KG1 (cell line): ENCODE data around the gene TBC1D13.
"Not testable (repeated sequence)": the region's sequence is repeated elsewhere in the genome, so short reads cannot be mapped to it uniquely, and the experiment has no call there.

Source experiments
- DNase-seq: peaks from one replicate; lab custom pipeline; 2025; lab: John Stamatoyannopoulos, UW

Gene TBC1D13

GRCh38 chr9:128785427-128785826 is 1.6 kb upstream of the TBC1D13 start:
- no peak for DNase-seq

DNA sequence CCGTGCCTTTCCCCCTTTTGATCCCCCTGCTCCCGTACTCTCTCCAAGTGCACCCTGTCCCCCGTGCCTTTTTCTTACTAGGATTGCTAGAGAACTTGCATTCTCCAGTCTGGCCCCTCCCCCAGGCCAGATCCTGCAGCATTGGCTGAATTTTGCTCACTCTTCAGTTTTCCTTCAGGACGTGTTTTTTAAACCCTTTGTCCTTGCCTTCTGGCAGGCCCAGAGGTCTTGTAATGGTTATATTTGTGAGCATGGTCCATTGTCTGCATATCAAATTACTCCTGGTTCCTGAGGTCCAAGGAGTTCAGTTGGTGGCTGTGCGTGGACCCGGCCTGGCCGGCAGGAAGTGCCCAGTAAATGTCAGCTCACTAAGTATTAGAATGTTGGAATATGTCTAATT is 606 bp downstream of the TBC1D13 start:
- no peak for DNase-seq

GRCh38 chr9:128788445-128788844 is 1.4 kb downstream of the TBC1D13 start:
- no peak for DNase-seq

- no peak for DNase-seq
Measured at GRCh38 chr9:128790536-128790935, 3.5 kb downstream of the TBC1D13 start.

GRCh38 chr9:128792134-128792533 is 5.1 kb downstream of the TBC1D13 start:
- no peak for DNase-seq

DNA sequence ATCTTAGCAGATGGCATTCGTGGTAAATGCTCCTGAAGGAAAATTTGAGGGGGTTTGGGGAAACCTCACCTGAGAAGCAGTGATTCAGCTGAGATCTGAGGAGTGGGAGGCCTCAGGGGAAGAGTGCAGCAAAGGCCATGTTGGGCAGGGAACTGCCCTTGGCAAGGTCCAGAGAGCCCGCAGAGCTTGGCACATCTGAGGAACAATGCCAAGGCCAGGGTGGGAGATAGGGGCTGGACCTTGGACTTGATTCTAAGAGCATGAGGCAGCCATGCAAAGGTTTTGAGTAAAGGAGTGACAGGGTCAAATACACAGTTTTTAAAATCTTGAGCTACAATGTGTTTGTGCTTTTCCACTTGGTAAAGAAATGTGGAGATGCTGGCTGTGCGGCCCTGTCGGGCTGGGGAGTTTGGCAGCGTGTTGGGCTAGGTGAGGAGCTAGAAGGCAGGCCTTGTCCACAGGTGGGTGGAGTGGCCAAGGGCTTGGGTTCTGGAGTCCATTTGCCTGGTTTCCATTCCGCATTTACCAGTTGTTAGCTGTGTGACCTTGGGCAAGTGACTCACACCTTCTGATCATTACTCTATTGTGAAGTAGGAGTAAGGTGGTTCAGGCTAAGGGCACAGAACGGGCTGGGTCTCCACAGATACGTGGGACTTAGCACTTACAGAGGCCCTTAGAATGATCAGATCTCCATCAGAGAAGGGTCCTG is 6.1 kb downstream of the TBC1D13 start:
- no peak for DNase-seq

DNA sequence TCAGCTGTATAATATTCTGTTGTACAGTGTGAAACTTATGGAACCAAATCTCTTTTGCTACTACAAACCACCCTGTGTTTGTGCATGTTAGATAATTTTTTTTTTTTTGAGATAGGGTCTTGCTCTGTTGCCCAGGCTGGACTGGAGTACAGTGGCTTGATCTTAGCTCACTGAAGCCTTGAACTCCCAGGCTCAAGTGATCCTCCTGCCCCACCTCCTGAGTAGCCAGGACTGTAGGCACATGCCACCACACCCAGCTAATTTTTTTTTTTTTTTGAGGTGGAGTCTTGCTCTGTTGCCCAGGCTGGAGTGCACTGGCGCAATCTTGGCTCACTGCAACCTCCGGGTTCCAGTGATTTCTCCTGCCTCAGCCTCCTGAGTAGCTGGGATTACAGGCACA is 7.9 kb downstream of the TBC1D13 start:
- DNase-seq, result not testable (repeated sequence)

DNA sequence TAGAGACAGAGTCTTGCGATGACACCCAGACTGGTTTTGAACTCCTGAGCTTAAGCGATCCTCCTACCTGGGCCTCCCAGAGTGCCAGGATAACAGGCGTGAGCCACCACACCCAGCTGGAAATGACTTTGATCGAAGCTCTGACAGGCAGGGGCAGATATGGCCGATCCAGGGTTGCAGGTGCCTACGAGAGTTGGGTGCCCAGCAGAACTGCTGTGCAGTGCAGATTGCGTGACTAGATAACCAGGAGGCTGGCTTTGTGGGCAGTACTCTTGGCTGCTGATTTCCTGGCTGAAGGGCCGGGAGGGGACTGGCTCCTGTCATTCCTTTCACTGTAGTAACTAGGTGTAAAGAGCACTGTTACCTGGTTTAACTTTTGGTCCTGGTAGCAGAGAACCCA is 11.8 kb downstream of the TBC1D13 start:
- no peak for DNase-seq

GRCh38 chr9:128800061-128800460 is 13.0 kb downstream of the TBC1D13 start:
- no peak for DNase-seq

DNA sequence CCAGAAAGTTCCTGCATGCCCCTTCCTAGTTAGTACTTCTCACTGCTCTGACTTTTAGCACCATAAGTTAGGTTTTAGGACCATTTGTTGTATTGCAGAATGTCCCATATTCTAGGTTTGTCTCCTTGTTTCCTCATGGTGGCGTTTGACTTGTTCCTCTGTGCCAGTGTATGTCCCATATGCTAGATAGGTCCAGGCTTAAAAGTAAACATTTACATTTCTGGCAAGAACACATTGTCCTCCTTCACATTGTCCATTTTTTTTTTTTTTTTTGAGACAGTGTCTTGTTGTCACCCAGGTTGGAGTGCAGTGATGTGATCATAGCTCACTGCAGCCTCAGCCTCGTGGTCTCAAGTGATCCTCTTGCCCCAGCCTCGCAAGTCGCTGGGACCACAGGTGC is 15.4 kb downstream of the TBC1D13 start:
- no peak for DNase-seq

GRCh38 chr9:128805661-128806060 is 18.6 kb downstream of the TBC1D13 start:
- DNase-seq, result no peak

GRCh38 chr9:128807827-128808226 is 20.8 kb downstream of the TBC1D13 start:
- no peak for DNase-seq

- no peak for DNase-seq
Measured at GRCh38 chr9:128808543-128808942, 21.5 kb downstream of the TBC1D13 start.

GRCh38 chr9:128809036-128809599 is 22.1 kb downstream of the TBC1D13 start:
- no peak for DNase-seq

DNA sequence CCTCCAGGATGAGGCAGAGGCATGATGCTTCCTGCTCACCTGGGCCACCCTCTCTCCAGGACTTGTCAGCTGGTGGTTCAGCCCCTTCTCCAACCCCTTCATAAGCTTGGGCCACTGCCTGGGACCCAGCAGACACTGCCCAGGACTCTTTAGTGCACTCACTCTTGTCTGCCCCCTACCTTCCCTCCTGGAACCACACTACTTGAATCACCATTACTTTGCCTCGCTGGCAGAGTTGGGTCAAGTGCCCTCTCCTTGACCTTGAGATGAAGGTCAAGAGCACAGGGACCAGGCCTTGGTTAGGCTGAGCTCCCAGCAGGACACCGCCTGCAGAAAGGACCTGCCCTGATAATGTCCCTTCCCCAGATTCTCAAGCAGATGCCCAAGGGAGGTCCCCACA is 22.8 kb downstream of the TBC1D13 start:
- no peak for DNase-seq

DNA sequence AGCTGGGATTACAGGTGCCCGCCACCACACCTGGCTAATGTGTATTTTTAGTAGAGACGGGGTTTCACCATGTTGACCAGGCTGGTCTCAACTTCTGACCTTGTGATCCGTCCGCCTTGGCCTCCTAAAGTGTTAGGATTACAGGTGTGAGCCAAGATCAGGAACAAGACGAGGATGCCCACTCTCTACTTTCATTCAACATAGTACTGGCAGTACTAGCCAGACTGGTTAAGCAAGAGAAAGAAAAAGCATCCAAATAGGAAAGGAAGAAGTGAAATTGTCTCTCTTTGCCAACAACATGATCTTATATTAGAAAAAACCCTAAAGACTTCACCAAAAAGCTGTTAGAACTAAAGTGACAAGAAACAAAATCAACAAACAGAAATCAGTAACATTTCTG is 23.8 kb downstream of the TBC1D13 start:
- DNase-seq, result no peak

- DNase-seq, result peak; percentile 93
Measured at GRCh38 chr9:128818099-128818838, 31.2 kb downstream of the TBC1D13 start, which contains the start of gene ENDOG. Gene ENDOG, plus strand, starts transcription at chr9:128818500. Its CDS starts 185 bp downstream, at chr9:128818685.

DNA sequence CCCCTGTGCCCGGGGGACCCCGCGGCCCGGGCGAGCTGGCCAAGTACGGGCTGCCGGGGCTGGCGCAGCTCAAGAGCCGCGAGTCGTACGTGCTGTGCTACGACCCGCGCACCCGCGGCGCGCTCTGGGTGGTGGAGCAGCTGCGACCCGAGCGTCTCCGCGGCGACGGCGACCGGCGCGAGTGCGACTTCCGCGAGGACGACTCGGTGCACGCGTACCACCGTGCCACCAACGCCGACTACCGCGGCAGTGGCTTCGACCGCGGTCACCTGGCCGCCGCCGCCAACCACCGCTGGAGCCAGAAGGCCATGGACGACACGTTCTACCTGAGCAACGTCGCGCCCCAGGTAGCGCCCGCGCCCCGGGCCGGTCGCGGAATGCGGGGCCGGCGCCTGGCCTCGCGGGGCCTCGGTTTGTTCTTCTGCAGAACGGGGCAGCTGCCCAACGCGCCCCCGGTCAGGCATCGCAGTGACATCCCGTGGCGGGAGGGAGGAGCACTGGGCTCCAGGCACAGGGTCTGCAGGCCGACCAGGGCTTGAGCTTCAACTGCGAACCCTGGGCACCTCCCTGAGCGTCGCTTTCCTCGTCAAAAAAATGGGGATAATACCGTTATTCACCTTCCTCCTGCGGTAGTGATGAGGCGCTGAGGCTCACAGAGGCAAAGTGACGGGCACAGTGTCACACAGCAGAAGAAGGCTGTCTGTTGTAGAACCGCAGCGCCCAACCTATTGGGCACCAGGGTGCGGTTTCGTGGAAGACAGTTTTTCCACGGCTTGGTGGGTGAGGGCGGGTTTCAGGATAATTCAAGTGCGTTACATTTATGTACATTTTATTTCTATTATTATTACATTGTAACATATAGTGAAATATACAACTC is 32.0 kb downstream of the TBC1D13 start:
- DNase-seq, result no peak

DNA sequence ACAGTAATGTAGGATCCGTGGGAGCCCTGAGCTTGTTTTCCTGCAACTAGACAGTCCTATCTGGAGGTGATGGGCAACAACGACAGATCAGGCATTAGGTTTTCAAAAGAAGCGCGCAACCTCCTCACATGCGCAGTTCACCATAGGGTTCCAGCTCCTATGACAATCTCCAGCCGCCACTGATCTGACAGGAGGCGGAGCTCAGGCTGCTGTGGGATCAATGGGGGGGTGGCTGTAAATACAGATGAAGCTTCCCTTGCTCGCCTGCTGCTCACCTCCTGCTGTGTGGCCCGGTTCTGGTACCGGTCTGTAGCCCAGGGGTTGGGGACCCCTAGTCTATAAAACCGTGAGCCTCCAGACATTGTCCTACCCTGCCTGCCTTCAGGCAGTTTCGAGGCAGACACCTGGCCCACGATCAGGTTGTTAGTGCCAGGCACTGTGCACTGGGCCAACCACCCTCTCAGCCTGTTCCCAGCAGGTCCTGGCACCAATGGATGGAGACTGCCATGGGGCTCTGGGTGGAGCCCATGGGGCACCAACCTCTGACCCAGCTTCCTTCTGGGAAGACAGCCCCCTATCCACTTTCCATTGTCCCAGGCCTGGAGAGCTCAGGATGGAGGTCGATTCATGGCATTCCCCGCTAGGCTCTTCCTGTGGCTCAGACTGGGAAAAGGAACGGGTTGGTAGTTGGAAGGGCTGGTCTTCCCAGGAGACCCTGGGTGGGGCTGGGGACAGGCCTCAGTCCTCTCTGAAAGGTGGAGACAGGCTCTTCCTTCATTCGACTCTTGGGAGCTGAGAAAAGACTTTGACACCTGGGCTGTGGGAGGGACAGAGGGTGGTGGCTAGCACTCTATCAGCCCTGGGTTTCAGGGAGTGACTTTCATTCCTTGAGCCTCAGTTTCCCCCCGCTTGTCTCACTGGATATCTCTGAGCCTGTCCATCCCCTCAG is 32.9 kb downstream of the TBC1D13 start:
- no peak for DNase-seq

DNA sequence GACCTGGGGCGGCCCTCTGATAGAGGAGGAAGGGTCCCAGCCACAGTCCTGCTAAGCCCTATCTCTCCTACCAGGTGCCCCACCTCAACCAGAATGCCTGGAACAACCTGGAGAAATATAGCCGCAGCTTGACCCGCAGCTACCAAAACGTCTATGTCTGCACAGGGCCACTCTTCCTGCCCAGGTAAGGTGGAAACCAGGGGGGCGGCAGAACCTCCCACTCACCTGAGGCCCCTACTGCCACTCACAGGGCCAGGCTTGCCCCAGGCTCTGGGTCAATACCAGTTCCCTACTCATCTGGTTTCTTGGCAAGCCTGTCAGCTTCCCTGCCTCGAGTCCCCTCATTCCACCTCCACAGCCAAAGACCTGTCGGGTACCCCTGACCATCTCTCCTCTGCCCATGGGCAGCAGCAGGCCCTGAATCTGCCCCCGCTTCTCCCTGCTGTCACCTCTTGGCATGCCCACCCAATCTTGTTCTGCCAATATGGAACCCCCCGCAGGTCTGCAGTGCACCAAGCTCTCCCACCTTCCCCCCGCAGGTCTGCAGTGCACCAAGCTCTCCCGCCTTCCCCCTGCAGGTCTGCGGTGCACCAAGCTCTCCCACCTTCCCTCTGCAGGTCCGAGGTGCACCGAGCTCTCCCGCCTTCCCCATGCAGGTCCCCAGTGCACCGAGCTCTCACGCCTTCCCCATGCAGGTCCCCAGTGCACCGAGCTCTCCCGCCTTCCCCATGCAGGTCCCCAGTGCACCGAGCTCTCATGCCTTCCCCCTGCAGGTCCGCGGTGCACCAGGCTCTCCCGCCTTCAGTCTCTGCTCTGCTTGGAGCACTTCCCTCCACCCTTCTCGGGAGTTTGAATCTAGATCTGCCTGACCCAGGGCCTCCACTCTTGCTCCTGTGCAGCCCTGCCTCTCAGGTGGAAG is 33.9 kb downstream of the TBC1D13 start:
- no peak for DNase-seq
